GM23338 (cell line): Measurements from ENCODE around the gene LMBR1. TPM values are rescaled to one million over a fixed set of nuclear protein-coding genes. Genes with fewer than 3 reads are reported as not detected.
A peak's percentile ranks its signal among the peaks of the same experiment; 100 is the strongest.

Source experiments
- ATAC-seq: fragments of 200-7000 bp; cut with Tn5 transposase; 3 replicates; pipeline ENCODE4 v1.9.1; 2020
- DNase-seq: peaks from one replicate; pipeline ENCODE4 v3.0.0-alpha.2; 2015; ENCODE audit warnings: low spot score
- H2AFZ ChIP-seq: fragments of 200-600 bp; sonication (generic); 2 replicates; pipeline ENCODE4 v1.8.0; 2016; ENCODE audit warnings: antibody characterized with exemption, mild to moderate bottlenecking, moderate library complexity
- H3F3A ChIP-seq: fragments of 200-600 bp; sonication (generic); replicated peaks from 2 replicates; pipeline ENCODE4 v1.8.0; 2017; ENCODE audit warnings: antibody characterized with exemption, mixed run types, low read depth
- H3K27ac ChIP-seq: fragments of 200-600 bp; sonication (generic); 2 replicates; pipeline ENCODE4 v1.6.1; 2016; ENCODE audit warnings: low read depth
- H3K27me3 ChIP-seq: fragments of 200-600 bp; sonication (generic); 2 replicates; pipeline ENCODE4 v1.8.0; 2016; ENCODE audit warnings: mild to moderate bottlenecking, mixed run types, moderate library complexity; ENCODE audit not compliant: insufficient read depth
- H3K36me3 ChIP-seq: fragments of 200-600 bp; sonication (generic); 2 replicates; pipeline ENCODE4 v1.8.0; 2016; ENCODE audit warnings: mild to moderate bottlenecking; ENCODE audit not compliant: insufficient read depth
- H3K4me1 ChIP-seq: fragments of 200-600 bp; sonication (generic); 2 replicates; pipeline ENCODE4 v1.8.0; 2016; ENCODE audit warnings: mild to moderate bottlenecking, moderate library complexity; ENCODE audit not compliant: insufficient read depth
- H3K4me2 ChIP-seq: fragments of 200-600 bp; sonication (generic); 2 replicates; pipeline ENCODE4 v1.7.1; 2017; ENCODE audit warnings: mixed run types
- H3K4me3 ChIP-seq: fragments of 200-600 bp; sonication (generic); 2 replicates; pipeline ENCODE4 v1.6.1; 2016; ENCODE audit warnings: mixed run types
- H3K79me2 ChIP-seq: fragments of 200-600 bp; sonication (generic); replicated peaks from 2 replicates; pipeline ENCODE4 v1.8.0; 2017; ENCODE audit warnings: mild to moderate bottlenecking; ENCODE audit not compliant: insufficient read depth
- H3K9me2 ChIP-seq: fragments of 200-600 bp; sonication (generic); 2 replicates; pipeline ENCODE4 v1.8.0; 2017; ENCODE audit not compliant: insufficient read depth
- H4K20me1 ChIP-seq: fragments of 200-600 bp; sonication (generic); replicated peaks from 2 replicates; pipeline ENCODE4 v1.8.0; 2017; ENCODE audit warnings: mild to moderate bottlenecking; ENCODE audit not compliant: insufficient read depth
- H3K27ac Mint-ChIP-seq: 2 replicates; pipeline ENCODE4 v1.8.0; 2020; ENCODE audit warnings: inconsistent platforms, mild to moderate bottlenecking, moderate library complexity, mixed read lengths
- H3K27me3 Mint-ChIP-seq: 3 replicates; pipeline ENCODE4 v1.8.0; 2022; ENCODE audit warnings: low read depth, mild to moderate bottlenecking, moderate library complexity, mixed read lengths, inconsistent platforms; ENCODE audit not compliant: insufficient read depth, poor library complexity
- H3K36me3 Mint-ChIP-seq: 3 replicates; pipeline ENCODE4 v1.8.0; 2021; ENCODE audit warnings: low read depth, mild to moderate bottlenecking, inconsistent platforms, moderate library complexity, mixed read lengths
- H3K4me1 Mint-ChIP-seq: 3 replicates; pipeline ENCODE4 v1.8.0; 2020; ENCODE audit warnings: mild to moderate bottlenecking, inconsistent platforms, mixed read lengths
- H3K4me3 Mint-ChIP-seq: 3 replicates; pipeline ENCODE4 v1.8.0; 2021; ENCODE audit warnings: moderate library complexity, mild to moderate bottlenecking, inconsistent platforms, mixed read lengths
- H3K9me3 Mint-ChIP-seq: 3 replicates; pipeline ENCODE4 v1.8.0; 2020; ENCODE audit warnings: moderate library complexity, mild to moderate bottlenecking, inconsistent platforms, mixed read lengths
- EZH2phosphoT487 ChIP-seq: fragments of 200-600 bp; sonication (generic); IDR thresholded peaks from one replicate; pipeline ENCODE4 v1.8.1; 2018; ENCODE audit warnings: antibody characterized with exemption; ENCODE audit not compliant: unreplicated experiment
- STAT1 ChIP-seq: IDR thresholded peaks from one replicate; pipeline ENCODE4 v1.6.1; 2016; ENCODE audit warnings: antibody characterized with exemption; ENCODE audit not compliant: unreplicated experiment
- ZNF114 ChIP-seq: fragments of 250-450 bp; sonication (Bioruptor Pico); IDR thresholded peaks from 2 replicates; pipeline ENCODE4 v1.5.0; 2020; ENCODE audit warnings: mild to moderate bottlenecking, moderate library complexity
- ZNF331 ChIP-seq: fragments of 250-450 bp; sonication (Bioruptor Pico); IDR thresholded peaks from 2 replicates; pipeline ENCODE4 v1.5.0; 2020; ENCODE audit warnings: low read depth, mild to moderate bottlenecking, moderate library complexity
- polyA plus RNA-seq: library from polyadenylated mRNA; unstranded; fragments of >200 nt; fragmentation: Nextera tagmentation; extraction: Ambion mirVana; gene quantifications from 2 replicates; pipeline ENCODE4 v1.2.1, GENCODE V29; 2016
- total RNA-seq: library from RNA; depleted of rRNA; stranded (reverse); fragments of >200 nt; shearing (Covaris generic); gene quantifications from 2 replicates; pipeline ENCODE4 v1.2.3, GENCODE V29; 2014
- TF ChIP-seq, protein P1 (sequence below): IDR thresholded peaks from one replicate; pipeline ENCODE4 v1.6.1; 2018; ENCODE audit warnings: antibody characterized with exemption; ENCODE audit not compliant: unreplicated experiment
- TF ChIP-seq, protein P2 (sequence below): IDR thresholded peaks from 2 replicates; pipeline ENCODE4 v1.6.1; 2016; ENCODE audit warnings: antibody characterized with exemption
- TF ChIP-seq, protein P3 (sequence below), 2 experiments: fragments of 200-600 bp in 1 of 2; sonication (generic) in 1 of 2; conservative IDR thresholded peaks; 2 replicates each; pipeline versions ENCODE4 v1.5.1 to v1.6.1; 2016 to 2017; ENCODE audit warnings: antibody characterized with exemption in 2 of 2, low read depth in 2 of 2, mild to moderate bottlenecking in 2 of 2, moderate library complexity in 1 of 2

LMBR1 gene
- total and polyA plus RNA-seq, 2 experiments from 2014 or later, result 21.8 to 90.1 TPM

DNA sequence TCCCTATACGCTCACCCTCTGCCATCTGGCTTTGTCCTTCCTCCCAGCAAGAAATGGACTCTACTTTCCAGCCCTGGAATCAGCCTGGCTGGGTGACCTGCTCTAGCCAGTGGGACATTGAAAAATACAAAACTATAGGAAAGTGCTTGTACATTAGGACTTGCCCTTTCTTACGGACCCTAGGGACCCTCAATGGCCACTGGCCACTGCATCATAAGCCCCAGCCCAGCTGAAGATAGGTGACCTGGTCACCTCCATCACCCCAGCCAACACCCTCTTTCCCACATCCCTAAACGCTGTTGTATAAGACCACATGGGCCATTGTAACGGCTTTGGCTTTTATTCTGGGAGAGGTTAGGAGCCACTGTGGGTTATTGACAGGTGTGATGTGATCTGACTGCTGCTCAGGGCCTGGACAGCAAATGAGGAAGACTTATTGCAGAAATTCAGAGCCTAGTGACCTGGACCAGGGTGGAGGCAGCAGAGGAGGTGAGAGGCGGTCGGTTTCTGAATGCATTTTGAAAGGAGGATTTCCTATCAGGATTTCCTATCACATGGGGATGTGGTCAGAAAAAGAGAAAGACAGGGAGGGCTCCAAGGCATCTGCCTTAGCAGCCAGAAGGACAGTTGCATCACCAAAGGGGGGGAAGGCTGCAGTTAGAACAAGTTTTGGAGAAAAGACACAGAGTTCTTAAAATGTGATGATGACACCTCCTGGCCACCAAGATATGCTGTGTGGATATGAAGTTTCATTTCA is 2.2 kb upstream of the LMBR1 start:
- Mint-ChIP-seq H3K4me1 (peaks cover 11% of the 10 kb centered on the region; the same call in 2 of the 3 replicates), H3K9me3 (no peaks in the 10 kb centered on the region; the same call in 2 of the 3 replicates), H3K27ac (no peak overlapping the region), H3K36me3 (peaks cover 4% of the 10 kb centered on the region; the same call in 1 of the 3 replicates), H3K4me3 (peak overlapping the region; percentile 31; the same call in 1 of the 3 replicates), H3K27me3 (peaks cover 5% of the 10 kb centered on the region)
- Histone ChIP-seq H3K4me1 (no peaks in the 10 kb centered on the region; the same call in 1 of the 2 replicates), H3K27me3 (no peaks in the 10 kb centered on the region), H3K9me2 (no peaks in the 10 kb centered on the region), H2AFZ (no peak overlapping the region), H3K36me3 (no peaks in the 10 kb centered on the region), H3K4me2 (no peak overlapping the region), H3K4me3 (no peak overlapping the region), H3F3A (no peaks in the 10 kb centered on the region), H4K20me1 (no peaks in the 10 kb centered on the region; the same call in 1 of the 2 replicates), H3K79me2 (peaks cover 20% of the 10 kb centered on the region), H3K27ac (no peak overlapping the region)
- ATAC-seq, result no peak
- no peak for DNase-seq
- TF ChIP-seq ZNF114, result no peak
- no peak for TF ChIP-seq ZNF331 (CRISPR knock-in tag)
- TF ChIP-seq, protein P1, sequence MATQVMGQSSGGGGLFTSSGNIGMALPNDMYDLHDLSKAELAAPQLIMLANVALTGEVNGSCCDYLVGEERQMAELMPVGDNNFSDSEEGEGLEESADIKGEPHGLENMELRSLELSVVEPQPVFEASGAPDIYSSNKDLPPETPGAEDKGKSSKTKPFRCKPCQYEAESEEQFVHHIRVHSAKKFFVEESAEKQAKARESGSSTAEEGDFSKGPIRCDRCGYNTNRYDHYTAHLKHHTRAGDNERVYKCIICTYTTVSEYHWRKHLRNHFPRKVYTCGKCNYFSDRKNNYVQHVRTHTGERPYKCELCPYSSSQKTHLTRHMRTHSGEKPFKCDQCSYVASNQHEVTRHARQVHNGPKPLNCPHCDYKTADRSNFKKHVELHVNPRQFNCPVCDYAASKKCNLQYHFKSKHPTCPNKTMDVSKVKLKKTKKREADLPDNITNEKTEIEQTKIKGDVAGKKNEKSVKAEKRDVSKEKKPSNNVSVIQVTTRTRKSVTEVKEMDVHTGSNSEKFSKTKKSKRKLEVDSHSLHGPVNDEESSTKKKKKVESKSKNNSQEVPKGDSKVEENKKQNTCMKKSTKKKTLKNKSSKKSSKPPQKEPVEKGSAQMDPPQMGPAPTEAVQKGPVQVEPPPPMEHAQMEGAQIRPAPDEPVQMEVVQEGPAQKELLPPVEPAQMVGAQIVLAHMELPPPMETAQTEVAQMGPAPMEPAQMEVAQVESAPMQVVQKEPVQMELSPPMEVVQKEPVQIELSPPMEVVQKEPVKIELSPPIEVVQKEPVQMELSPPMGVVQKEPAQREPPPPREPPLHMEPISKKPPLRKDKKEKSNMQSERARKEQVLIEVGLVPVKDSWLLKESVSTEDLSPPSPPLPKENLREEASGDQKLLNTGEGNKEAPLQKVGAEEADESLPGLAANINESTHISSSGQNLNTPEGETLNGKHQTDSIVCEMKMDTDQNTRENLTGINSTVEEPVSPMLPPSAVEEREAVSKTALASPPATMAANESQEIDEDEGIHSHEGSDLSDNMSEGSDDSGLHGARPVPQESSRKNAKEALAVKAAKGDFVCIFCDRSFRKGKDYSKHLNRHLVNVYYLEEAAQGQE, result no peak
- TF ChIP-seq STAT1, result no peak
- TF ChIP-seq, protein P2, sequence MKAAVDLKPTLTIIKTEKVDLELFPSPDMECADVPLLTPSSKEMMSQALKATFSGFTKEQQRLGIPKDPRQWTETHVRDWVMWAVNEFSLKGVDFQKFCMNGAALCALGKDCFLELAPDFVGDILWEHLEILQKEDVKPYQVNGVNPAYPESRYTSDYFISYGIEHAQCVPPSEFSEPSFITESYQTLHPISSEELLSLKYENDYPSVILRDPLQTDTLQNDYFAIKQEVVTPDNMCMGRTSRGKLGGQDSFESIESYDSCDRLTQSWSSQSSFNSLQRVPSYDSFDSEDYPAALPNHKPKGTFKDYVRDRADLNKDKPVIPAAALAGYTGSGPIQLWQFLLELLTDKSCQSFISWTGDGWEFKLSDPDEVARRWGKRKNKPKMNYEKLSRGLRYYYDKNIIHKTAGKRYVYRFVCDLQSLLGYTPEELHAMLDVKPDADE, result no peak
- TF ChIP-seq, protein P3, sequence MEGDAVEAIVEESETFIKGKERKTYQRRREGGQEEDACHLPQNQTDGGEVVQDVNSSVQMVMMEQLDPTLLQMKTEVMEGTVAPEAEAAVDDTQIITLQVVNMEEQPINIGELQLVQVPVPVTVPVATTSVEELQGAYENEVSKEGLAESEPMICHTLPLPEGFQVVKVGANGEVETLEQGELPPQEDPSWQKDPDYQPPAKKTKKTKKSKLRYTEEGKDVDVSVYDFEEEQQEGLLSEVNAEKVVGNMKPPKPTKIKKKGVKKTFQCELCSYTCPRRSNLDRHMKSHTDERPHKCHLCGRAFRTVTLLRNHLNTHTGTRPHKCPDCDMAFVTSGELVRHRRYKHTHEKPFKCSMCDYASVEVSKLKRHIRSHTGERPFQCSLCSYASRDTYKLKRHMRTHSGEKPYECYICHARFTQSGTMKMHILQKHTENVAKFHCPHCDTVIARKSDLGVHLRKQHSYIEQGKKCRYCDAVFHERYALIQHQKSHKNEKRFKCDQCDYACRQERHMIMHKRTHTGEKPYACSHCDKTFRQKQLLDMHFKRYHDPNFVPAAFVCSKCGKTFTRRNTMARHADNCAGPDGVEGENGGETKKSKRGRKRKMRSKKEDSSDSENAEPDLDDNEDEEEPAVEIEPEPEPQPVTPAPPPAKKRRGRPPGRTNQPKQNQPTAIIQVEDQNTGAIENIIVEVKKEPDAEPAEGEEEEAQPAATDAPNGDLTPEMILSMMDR (conservative IDR thresholded peaks at IDR 0.05; ENCODE audit: low read depth in 2 of 2), result no peak
- no peak for TF ChIP-seq EZH2phosphoT487
